RWPE1 (cell line): ENCODE results near the gene FABP7.

ENCODE experiments used
- CTCF ChIA-PET: fragments of 350-600 bp; sonication (Branson Sonifier 250); formaldehyde crosslinking; extraction: SDS; loops from one replicate; lab custom pipeline; 2021; lab: Yijun Ruan, JAX
- POLR2A ChIA-PET: fragments of 400-600 bp; formaldehyde crosslinking; extraction: SDS; loops from one replicate; lab custom pipeline; 2020; ENCODE audit warnings: antibody characterized with exemption; ENCODE audit not compliant: low non-redundant PET; lab: Yijun Ruan, JAX
- DNase-seq: peaks from one replicate; pipeline ENCODE4 v3.0.0; 2012; ENCODE audit warnings: low spot score
- H3K27ac ChIP-seq: fragments of 450-650 bp; 2 replicates; pipeline ENCODE4 v1.5.1; 2017
- CTCF ChIP-seq: fragments of 450-650 bp; conservative IDR thresholded peaks from 2 replicates; pipeline ENCODE4 v1.5.1; 2017; ENCODE audit warnings: low read depth, mild to moderate bottlenecking

The FABP7 gene

GRCh38 chr6:122799140-122799745 is 19.7 kb downstream of the FABP7 start:
- CTCF ChIA-PET = interaction anchor here (1.1 to 1.3 kb wide), 3 partner anchors 9 to 40 kb away, joined by 4 to 5 read pairs (median 5); partner anchors contain the start of gene SMPDL3A
- DNase-seq = no peak
- no peak for TF ChIP-seq CTCF
- POLR2A ChIA-PET = no interaction called here
- no peak overlapping the region for H3K27ac ChIP-seq

- peak overlapping the region; percentile 74 for H3K27ac ChIP-seq
- POLR2A ChIA-PET = no interaction called here
Measured at GRCh38 chr6:122799916-122800686, 20.6 kb downstream of the FABP7 start.

GRCh38 chr6:122800906-122801305 is 21.4 kb downstream of the FABP7 start:
- peak overlapping the region; percentile 74 for H3K27ac ChIP-seq
- POLR2A ChIA-PET = no interaction called here
- TF ChIP-seq CTCF = no peak
- DNase-seq = no peak
- CTCF ChIA-PET = interaction anchor here (0.7 kb wide), 1 partner anchor 11 kb away, joined by 5 read pairs; no protein-coding TSS in a partner anchor

More at GRCh38 chr6:122799916-122800686, 20.6 kb downstream of the FABP7 start:
- DNase-seq = peak; percentile 67
- TF ChIP-seq CTCF = no peak
- CTCF ChIA-PET = interaction anchor here (0.6 to 1.3 kb wide), 4 partner anchors 11 to 1169 kb away, joined by 3 to 8 read pairs (median 4); partner anchors contain the start of gene SMPDL3A

GRCh38 chr6:122801397-122801796 is 21.9 kb downstream of the FABP7 start:
- ChIA-PET CTCF (interaction anchor here (0.5 to 1.4 kb wide), 3 partner anchors 12 to 400 kb away, joined by 3 to 6 read pairs (median 4); partner anchors contain the start of gene SMPDL3A), POLR2A (no interaction called here)
- H3K27ac ChIP-seq = no peak overlapping the region
- no peak for TF ChIP-seq CTCF
- DNase-seq = no peak

- no peak for TF ChIP-seq CTCF
- POLR2A ChIA-PET = no interaction called here
- CTCF ChIA-PET = no interaction called here
- DNase-seq = no peak
- no peak overlapping the region for H3K27ac ChIP-seq
Measured at GRCh38 chr6:122803171-122803661, 23.7 kb downstream of the FABP7 start.

GRCh38 chr6:122804962-122805485 is 25.5 kb downstream of the FABP7 start:
- CTCF ChIA-PET = no interaction called here
- no peak for TF ChIP-seq CTCF
- no peak for DNase-seq
- POLR2A ChIA-PET = no interaction called here
- H3K27ac ChIP-seq = no peak overlapping the region
